HepG2 (cell line): Measurements from ENCODE around the gene DCUN1D2. TPM values are rescaled to one million over a fixed set of nuclear protein-coding genes. Genes with fewer than 3 reads are reported as not detected.

Experiments used
- ATAC-seq: fragments of 200-7000 bp; cut with Tn5 transposase; 3 replicates; pipeline ENCODE4 v1.9.1; 2020; ENCODE audit warnings: mild to moderate bottlenecking, moderate library complexity
- BruUV-seq: library from RNA; stranded (reverse); fragments of 400-500 nt; replicated peaks from 2 replicates; lab custom pipeline; 2021; lab: Mats Ljungman, UMichigan
- CTCF ChIA-PET: fragments of 300-600 bp; formaldehyde crosslinking; extraction: SDS; loops from one replicate; lab custom pipeline; 2021; ENCODE audit warnings: low total read pairs, inconsistent platforms, low intra/inter-chr PET ratio; lab: Yijun Ruan, JAX
- POLR2A ChIA-PET: fragments of 350-600 bp; sonication (Branson Sonifier 250); formaldehyde crosslinking; loops from one replicate; lab custom pipeline; 2020; ENCODE audit warnings: antibody characterized with exemption, inconsistent platforms; lab: Yijun Ruan, JAX
- DNase-seq: peaks from one replicate; pipeline ENCODE4 v3.0.0-alpha.2; 2015; ENCODE audit warnings: low spot score
- FAIRE-seq: peaks from 3 replicates; lab custom pipeline; 2011; peaks lifted over from hg19 to GRCh38; lab: Jason Lieb, UNC
- H2AFZ ChIP-seq: one replicate; pipeline ENCODE4 v1.6.1; 2011; ENCODE audit warnings: low read length, inconsistent platforms
- H3K27ac ChIP-seq: fragments of 300-600 bp; 3 replicates; pipeline ENCODE4 v1.8.0; 2011; ENCODE audit warnings: mixed run types, mild to moderate bottlenecking, mixed read lengths, low read length, inconsistent platforms; ENCODE audit not compliant: insufficient read depth; ENCODE audit errors: extremely low read length
- H3K27me3 ChIP-seq, 2 experiments: fragments of 200-600 bp in 1 of 2; 2 replicates in 1 of 2; 3 replicates in 1 of 2; pipeline versions ENCODE4 v1.6.0 to v1.8.0; 2011; ENCODE audit warnings: low read length in 2 of 2, mild to moderate bottlenecking in 2 of 2, moderate library complexity in 2 of 2, inconsistent platforms in 1 of 2; ENCODE audit not compliant: insufficient read depth in 2 of 2, control insufficient read depth in 1 of 2
- H3K36me3 ChIP-seq, 2 experiments: fragments of 200-600 bp in 1 of 2; replicated peaks in 1 of 2; 2 replicates in 1 of 2; 3 replicates in 1 of 2; pipeline versions ENCODE4 v1.5.1 to v1.8.0; 2011; ENCODE audit warnings: low read length in 2 of 2, inconsistent platforms in 1 of 2; ENCODE audit not compliant: insufficient read depth in 2 of 2, control insufficient read depth in 1 of 2
- H3K4me1 ChIP-seq: 2 replicates; pipeline ENCODE4 v1.5.1; 2012; ENCODE audit warnings: low read length, inconsistent platforms; ENCODE audit not compliant: insufficient read depth
- H3K4me2 ChIP-seq: 2 replicates; pipeline ENCODE4 v1.6.0; 2011; ENCODE audit warnings: low read depth, low read length, inconsistent platforms
- H3K4me3 ChIP-seq, 3 experiments: fragments of 200-600 bp in 1 of 3; sonication (generic), shearing (Covaris generic) in 1 of 3; replicated peaks in 1 of 3; 2 replicates each; pipeline ENCODE4 v1.5.1; 2011 to 2016; ENCODE audit warnings: low read length in 3 of 3, inconsistent platforms in 2 of 3, low read depth in 2 of 3, mild to moderate bottlenecking in 2 of 3, control low read depth in 1 of 3, mixed read lengths in 1 of 3; ENCODE audit not compliant: insufficient read depth in 1 of 3
- H3K79me2 ChIP-seq: one replicate; pipeline ENCODE4 v1.6.1; 2011; ENCODE audit warnings: low read length, inconsistent platforms; ENCODE audit not compliant: insufficient read depth
- H3K9ac ChIP-seq: 2 replicates; pipeline ENCODE4 v1.6.0; 2011; ENCODE audit warnings: mild to moderate bottlenecking, low read depth, low read length, inconsistent platforms; ENCODE audit not compliant: insufficient read depth
- H3K9me3 ChIP-seq: 2 replicates; pipeline ENCODE4 v1.5.1; 2012; ENCODE audit warnings: mild to moderate bottlenecking, low read length
- H4K20me1 ChIP-seq: 2 replicates; pipeline ENCODE4 v1.6.0; 2011; ENCODE audit warnings: inconsistent platforms, mild to moderate bottlenecking, low read length, moderate library complexity; ENCODE audit not compliant: insufficient read depth
- DPF2 ChIP-seq: sonication (generic); formaldehyde crosslinking; IDR thresholded peaks from 2 replicates; pipeline ENCODE4 v1.4.0; 2020; ENCODE audit warnings: mild to moderate bottlenecking, low read depth, missing genetic modification reagents, borderline replicate concordance
- FUBP1 ChIP-seq: sonication (generic); formaldehyde crosslinking; IDR thresholded peaks from 2 replicates; pipeline ENCODE4 v1.5.1; 2020; ENCODE audit warnings: missing genetic modification reagents, mild to moderate bottlenecking, borderline replicate concordance
- HOXA5 ChIP-seq: sonication (generic); formaldehyde crosslinking; IDR thresholded peaks from 2 replicates; pipeline ENCODE4 v1.4.0; 2020; ENCODE audit warnings: missing genetic modification reagents
- PBX2 ChIP-seq: IDR thresholded peaks from 2 replicates; pipeline ENCODE4 v1.6.1; 2016; ENCODE audit warnings: control low read depth
- RAD21 ChIP-seq: fragments of 450-650 bp; formaldehyde crosslinking; IDR thresholded peaks from 2 replicates; pipeline ENCODE4 v1.5.0; 2020; ENCODE audit warnings: mild to moderate bottlenecking
- REPIN1 ChIP-seq: sonication (generic); formaldehyde crosslinking; IDR thresholded peaks from 2 replicates; pipeline ENCODE4 v1.8.0; 2022; ENCODE audit warnings: missing genetic modification reagents, low read depth, mild to moderate bottlenecking, borderline replicate concordance
- ZBTB38 ChIP-seq: sonication (generic); formaldehyde crosslinking; IDR thresholded peaks from 2 replicates; pipeline ENCODE4 v1.5.1; 2020; ENCODE audit warnings: mild to moderate bottlenecking, missing genetic modification reagents
- ZC3H4 ChIP-seq: sonication (generic); formaldehyde crosslinking; IDR thresholded peaks from 2 replicates; pipeline ENCODE4 v1.4.0; 2020; ENCODE audit warnings: missing genetic modification reagents, borderline replicate concordance
- ZFP91 ChIP-seq: sonication (generic); formaldehyde crosslinking; IDR thresholded peaks from 2 replicates; pipeline ENCODE4 v1.9.0; 2022; ENCODE audit warnings: missing genetic modification reagents, mild to moderate bottlenecking, borderline replicate concordance
- ZNF407 ChIP-seq: sonication (generic); formaldehyde crosslinking; IDR thresholded peaks from one replicate; pipeline ENCODE4 v1.5.1; 2020; ENCODE audit warnings: mild to moderate bottlenecking, missing genetic modification reagents; ENCODE audit errors: not compliant biosample characterization
- ZNF589 ChIP-seq: sonication (generic); formaldehyde crosslinking; conservative IDR thresholded peaks from 2 replicates; pipeline ENCODE4 v1.8.0; 2022; ENCODE audit warnings: mild to moderate bottlenecking, moderate library complexity, missing genetic modification reagents
- WGBS: methylation state at CpG from one replicate; pipeline ENCODE4 v1.1.6; 2017; ENCODE audit warnings: low lambda C conversion rate; 5-methylcytosine and 5-hydroxymethylcytosine counted together
- in situ Hi-C: cut with HindIII; loops from 2 replicates; pipeline ENCODE4 v1.10.0; 2017; ENCODE audit warnings: low pct_unique_long_range_greater_than_20kb; ENCODE audit not compliant: extremely low pct_ligation_motif_present
- intact Hi-C: fragments of 100-400 bp; cut with micrococcal nuclease; formaldehyde crosslinking; loops from one replicate; pipeline ENCODE4 v1.10.0; 2022; ENCODE audit not compliant: unreplicated experiment
- polyA plus RNA-seq, 8 experiments: library from polyadenylated mRNA; depleted of rRNA in 3 of 8; stranded (reverse) in 7 of 8; unstranded in 1 of 8; fragments of >200 nt; fragmentation: Illumina TruSeq in 4 of 8; extraction: Trizol in 4 of 8; gene quantifications; 2 replicates each; pipeline versions ENCODE4 v1.2.1 to v1.2.3, GENCODE V29; 2011 to 2016; ENCODE audit warnings: low read depth in 4 of 8, missing spikeins in 1 of 8, mixed read lengths in 1 of 8; ENCODE audit not compliant: insufficient read depth in 1 of 8
- total RNA-seq, 5 experiments: library from RNA; depleted of rRNA; stranded (reverse); fragments of >200 nt; fragmentation: Illumina TruSeq; extraction: Trizol; gene quantifications; 2 replicates each; pipeline ENCODE4 v1.2.3, GENCODE V29; 2016; ENCODE audit warnings: low read depth in 1 of 5

Gene DCUN1D2
- total and polyA plus RNA-seq, 2 of the 13 experiments (the other 11 are each of a cell fraction or from before 2014, with no cell fraction given), result 9.1 to 9.6 TPM

GRCh38 chr13:113499936-113500335, 9.4 kb upstream of the DCUN1D2 start:
- BruUV-seq, result no TSS peak
- in situ Hi-C loops (no loop called here), intact Hi-C loops (no loop called here)
- no peaks in the 10 kb centered on the region for H3K27me3 ChIP-seq
- CTCF ChIA-PET, result no interaction called here
- H3K9ac ChIP-seq, result no peak overlapping the region
- 100% methylated on average over 4 of the region's 4 CpGs for WGBS
- H3K27ac ChIP-seq, result no peak overlapping the region
- POLR2A ChIA-PET, result no interaction called here
- FAIRE-seq (no peak), ATAC-seq (no peak), DNase-seq (no peak)
- peaks cover 28 to 87% of the 10 kb centered on the region in 2 experiments for H3K36me3 ChIP-seq
- no peak overlapping the region for H3K4me2 ChIP-seq
- H3K4me1 ChIP-seq, result peaks cover 22% of the 10 kb centered on the region
- H3K9me3 ChIP-seq, result no peaks in the 10 kb centered on the region
- no peak overlapping the region for H3K4me3 ChIP-seq
- H4K20me1 ChIP-seq, result peaks cover 14% of the 10 kb centered on the region; the same call in 1 of the 2 replicates
- H2AFZ ChIP-seq, result no peak overlapping the region
- H3K79me2 ChIP-seq, result peaks cover 15% of the 10 kb centered on the region
- TF ChIP-seq PBX2 (CRISPR knock-in tag) (no peak), ZNF589 (no peak), ZBTB38 (CRISPR knock-in tag) (no peak), RAD21 (CRISPR knock-in tag) (no peak), ZC3H4 (CRISPR knock-in tag) (no peak), HOXA5 (CRISPR knock-in tag) (no peak), DPF2 (CRISPR knock-in tag) (no peak), ZNF407 (CRISPR knock-in tag) (no peak), REPIN1 (no peak), ZFP91 (no peak), FUBP1 (CRISPR knock-in tag) (no peak)
